Stimulated activated naive B cell treated with anti-CD40 and anti-IgM and Interleukin-4, amounts not matched to agents 10 μg/mL and 1 μg/mL and 100 μg/mL, for 72 hours (primary cell): ENCODE data around the gene PHACTR1.
"Not testable (repeated sequence)": the region's sequence is repeated elsewhere in the genome, so short reads cannot be mapped to it uniquely, and the experiment has no call there.

ENCODE experiments used
- ATAC-seq, 2 donors: fragments of 150-1000 bp; cut with Tn5 transposase; replicated peaks; 2 replicates each; pipeline ENCODE4 v1.10.0; 2021; ENCODE audit warnings: moderate library complexity in 1 of 2
- DNase-seq: peaks from one replicate; pipeline ENCODE4 v3.0.0; 2021
- H3K27ac Mint-ChIP-seq: one replicate; pipeline ENCODE4 v1.8.0; 2022; ENCODE audit warnings: mild to moderate bottlenecking, mixed read lengths
- H3K27me3 Mint-ChIP-seq, 2 donors: one replicate each; pipeline ENCODE4 v1.8.0; 2022; ENCODE audit warnings: mixed read lengths in 2 of 2
- H3K36me3 Mint-ChIP-seq, 2 donors: one replicate each; pipeline ENCODE4 v1.8.0; 2022; ENCODE audit warnings: mixed read lengths in 2 of 2, mild to moderate bottlenecking in 1 of 2
- H3K4me1 Mint-ChIP-seq, 2 donors: one replicate each; pipeline ENCODE4 v1.8.0; 2022; ENCODE audit warnings: mixed read lengths in 2 of 2, mild to moderate bottlenecking in 1 of 2
- H3K4me3 Mint-ChIP-seq, 2 donors: one replicate each; pipeline ENCODE4 v1.8.0; 2022; ENCODE audit warnings: mild to moderate bottlenecking in 2 of 2, mixed read lengths in 2 of 2, moderate library complexity in 1 of 2
- H3K9me3 Mint-ChIP-seq, 2 donors: one replicate each; pipeline ENCODE4 v1.8.0; 2022; ENCODE audit warnings: mixed read lengths in 2 of 2, mild to moderate bottlenecking in 1 of 2

PHACTR1 gene

GRCh38 chr6:13243745-13244144 lies 527.2 kb downstream of the PHACTR1 start:
- DNase-seq, ATAC-seq, H3K4me3 Mint-ChIP-seq, H3K27me3 Mint-ChIP-seq: not testable (repeated sequence)
- Mint-ChIP-seq H3K27ac (peak overlapping the region; percentile 87), H3K9me3 (peaks cover 7 to 11% of the 10 kb centered on the region in 2 donors), H3K4me1 (peaks cover 41 to 70% of the 10 kb centered on the region in 2 donors), H3K36me3 (peaks cover 23 to 59% of the 10 kb centered on the region in 2 donors)

- no peak for DNase-seq
- Mint-ChIP-seq H3K27ac (no peak overlapping the region), H3K27me3 (no peaks in the 10 kb centered on the region), H3K36me3 (peaks cover 11 to 36% of the 10 kb centered on the region in 2 donors), H3K4me1 (peaks cover 38 to 57% of the 10 kb centered on the region in 2 donors), H3K4me3 (no peak overlapping the region), H3K9me3 (peaks cover 7% of the 10 kb centered on the region in 2 donors)
- no peak for ATAC-seq
Measured at GRCh38 chr6:13247627-13248026, 531.1 kb downstream of the PHACTR1 start.

GRCh38 chr6:13248053-13248452 lies 531.5 kb downstream of the PHACTR1 start:
- Mint-ChIP-seq H3K4me3 (no peak overlapping the region), H3K27ac (no peak overlapping the region), H3K4me1 (peaks cover 40 to 57% of the 10 kb centered on the region in 2 donors), H3K27me3 (no peaks in the 10 kb centered on the region), H3K36me3 (peaks cover 11 to 33% of the 10 kb centered on the region in 2 donors), H3K9me3 (peaks cover 7% of the 10 kb centered on the region in 2 donors)
- no peak for ATAC-seq
- no peak for DNase-seq

GRCh38 chr6:13248584-13248985 lies 532.0 kb downstream of the PHACTR1 start:
- peaks cover 7 to 8% of the 10 kb centered on the region in 2 donors for H3K9me3 Mint-ChIP-seq
- DNase-seq (no peak), ATAC-seq (no peak)
- H3K36me3 Mint-ChIP-seq: peaks cover 13 to 33% of the 10 kb centered on the region in 2 donors
- no peak overlapping the region for H3K27ac Mint-ChIP-seq
- no peak overlapping the region for H3K4me3 Mint-ChIP-seq
- H3K27me3 Mint-ChIP-seq: no peaks in the 10 kb centered on the region
- peaks cover 44 to 59% of the 10 kb centered on the region in 2 donors for H3K4me1 Mint-ChIP-seq

- Mint-ChIP-seq H3K4me1 (peaks cover 42 to 58% of the 10 kb centered on the region in 2 donors), H3K27me3 (no peaks in the 10 kb centered on the region), H3K27ac (no peak overlapping the region), H3K9me3 (peaks cover 2 to 5% of the 10 kb centered on the region in 2 donors), H3K4me3 (no peak overlapping the region), H3K36me3 (peaks cover 11 to 31% of the 10 kb centered on the region in 2 donors)
- DNase-seq: no peak
- ATAC-seq: no peak
Measured at GRCh38 chr6:13248994-13249393, 532.4 kb downstream of the PHACTR1 start.

- Mint-ChIP-seq H3K36me3 (peaks cover 8 to 25% of the 10 kb centered on the region in 2 donors), H3K4me3 (no peak overlapping the region), H3K4me1 (peaks cover 42 to 57% of the 10 kb centered on the region in 2 donors), H3K27ac (peak overlapping the region; percentile 37), H3K27me3 (no peaks in the 10 kb centered on the region), H3K9me3 (peaks cover 0 to 2% of the 10 kb centered on the region in 2 donors)
- peak in 1 of 2 donors; percentile 41 for ATAC-seq
- DNase-seq: no peak
Measured at GRCh38 chr6:13249817-13250216, 533.2 kb downstream of the PHACTR1 start.

- Mint-ChIP-seq H3K4me3 (no peak overlapping the region), H3K27me3 (no peaks in the 10 kb centered on the region), H3K9me3 (peaks cover 4 to 5% of the 10 kb centered on the region in 2 donors), H3K27ac (peak overlapping the region; percentile 48), H3K36me3 (peaks cover 13 to 26% of the 10 kb centered on the region in 2 donors), H3K4me1 (peaks cover 42 to 59% of the 10 kb centered on the region in 2 donors)
- DNase-seq: no peak
- ATAC-seq: no peak
Measured at GRCh38 chr6:13250703-13251102, 534.1 kb downstream of the PHACTR1 start.

- H3K9me3 Mint-ChIP-seq: peaks cover 5 to 8% of the 10 kb centered on the region in 2 donors
- no peak for DNase-seq
- H3K36me3 Mint-ChIP-seq: peaks cover 17 to 28% of the 10 kb centered on the region in 2 donors
- peak overlapping the region; percentile 28 for H3K27ac Mint-ChIP-seq
- no peaks in the 10 kb centered on the region for H3K27me3 Mint-ChIP-seq
- no peak for ATAC-seq
- H3K4me1 Mint-ChIP-seq: peaks cover 43 to 59% of the 10 kb centered on the region in 2 donors
- no peak overlapping the region for H3K4me3 Mint-ChIP-seq
Measured at GRCh38 chr6:13251242-13251641, 534.7 kb downstream of the PHACTR1 start.

- no peaks in the 10 kb centered on the region for H3K27me3 Mint-ChIP-seq
- peaks cover 50 to 64% of the 10 kb centered on the region in 2 donors for H3K4me1 Mint-ChIP-seq
- ATAC-seq: no peak
- peak overlapping the region; percentile 1 for H3K27ac Mint-ChIP-seq
- H3K4me3 Mint-ChIP-seq: no peak overlapping the region
- H3K9me3 Mint-ChIP-seq: peaks cover 16 to 18% of the 10 kb centered on the region in 2 donors
- no peak for DNase-seq
- peaks cover 24 to 42% of the 10 kb centered on the region in 2 donors for H3K36me3 Mint-ChIP-seq
Measured at GRCh38 chr6:13252790-13253189, 536.2 kb downstream of the PHACTR1 start.

- ATAC-seq (peak; percentile 52 to 71), DNase-seq (no peak)
- H3K9me3 Mint-ChIP-seq: peaks cover 16 to 18% of the 10 kb centered on the region in 2 donors
- H3K36me3 Mint-ChIP-seq: peaks cover 24 to 39% of the 10 kb centered on the region in 2 donors
- no peaks in the 10 kb centered on the region for H3K27me3 Mint-ChIP-seq
- peaks cover 50 to 69% of the 10 kb centered on the region in 2 donors for H3K4me1 Mint-ChIP-seq
- peak overlapping the region; percentile 53 to 64 for H3K4me3 Mint-ChIP-seq
- H3K27ac Mint-ChIP-seq: peak overlapping the region; percentile 81
Measured at GRCh38 chr6:13253272-13253671, 536.7 kb downstream of the PHACTR1 start.

- H3K4me3 Mint-ChIP-seq: peak overlapping the region; percentile 1 to 3
- peak; percentile 19 for DNase-seq
- H3K27ac Mint-ChIP-seq: peak overlapping the region; percentile 70
- peaks cover 16 to 18% of the 10 kb centered on the region in 2 donors for H3K9me3 Mint-ChIP-seq
- H3K36me3 Mint-ChIP-seq: peaks cover 24 to 30% of the 10 kb centered on the region in 2 donors
- no peaks in the 10 kb centered on the region for H3K27me3 Mint-ChIP-seq
- ATAC-seq: peak in 1 of 2 donors; percentile 5
- peaks cover 56 to 83% of the 10 kb centered on the region in 2 donors for H3K4me1 Mint-ChIP-seq
Measured at GRCh38 chr6:13256266-13257001, 539.9 kb downstream of the PHACTR1 start.

- H3K4me1 Mint-ChIP-seq: peaks cover 64 to 89% of the 10 kb centered on the region in 2 donors
- ATAC-seq: peak; percentile 66 to 68
- H3K4me3 Mint-ChIP-seq: peak overlapping the region; percentile 62 to 88
Measured at GRCh38 chr6:13259393-13259792, 542.8 kb downstream of the PHACTR1 start.

GRCh38 chr6:13260101-13260598 lies 543.6 kb downstream of the PHACTR1 start:
- peaks cover 66 to 89% of the 10 kb centered on the region in 2 donors for H3K4me1 Mint-ChIP-seq
- peak overlapping the region; percentile 97 for H3K27ac Mint-ChIP-seq
- ATAC-seq (peak; percentile 4 to 17), DNase-seq (no peak)
- H3K4me3 Mint-ChIP-seq: peak overlapping the region; percentile 84 to 88
- no peaks in the 10 kb centered on the region for H3K27me3 Mint-ChIP-seq
- H3K36me3 Mint-ChIP-seq: peaks cover 19 to 29% of the 10 kb centered on the region in 2 donors
- peaks cover 13 to 17% of the 10 kb centered on the region in 2 donors for H3K9me3 Mint-ChIP-seq

More at GRCh38 chr6:13259393-13259792, 542.8 kb downstream of the PHACTR1 start:
- Mint-ChIP-seq H3K27ac (peak overlapping the region; percentile 97), H3K36me3 (peaks cover 20 to 29% of the 10 kb centered on the region in 2 donors), H3K27me3 (no peaks in the 10 kb centered on the region), H3K9me3 (peaks cover 13 to 18% of the 10 kb centered on the region in 2 donors)
- DNase-seq: peak; percentile 55

- peak; percentile 57 to 65 for ATAC-seq
- Mint-ChIP-seq H3K36me3 (peaks cover 21 to 31% of the 10 kb centered on the region in 2 donors), H3K9me3 (peaks cover 11 to 13% of the 10 kb centered on the region in 2 donors), H3K27me3 (no peaks in the 10 kb centered on the region), H3K4me3 (peak overlapping the region; percentile 84 to 88), H3K4me1 (peaks cover 69 to 91% of the 10 kb centered on the region in 2 donors), H3K27ac (peak overlapping the region; percentile 97)
- DNase-seq: no peak
Measured at GRCh38 chr6:13260831-13261230, 544.3 kb downstream of the PHACTR1 start.
